HG02678 (cell line): Measurements from ENCODE around the gene PFDN5.

Experiments used
- ATAC-seq: cut with Tn5 transposase; IDR thresholded peaks from one replicate; pipeline ENCODE4 v1.9.1; 2021; ENCODE audit warnings: mild to moderate bottlenecking, moderate library complexity; ENCODE audit not compliant: unreplicated experiment

PFDN5 gene

GRCh38 chr12:53295070-53295890 is at the start of gene PFDN5:
Gene PFDN5 (plus strand): TSS chr12:53295542. CDS start chr12:53295568, 26 bp downstream.
- peak; percentile 87 for ATAC-seq

GRCh38 chr12:53251477-53252348 is 43.6 kb upstream of the PFDN5 start:
- peak; percentile 76 for ATAC-seq

GRCh38 chr12:53252349-53252916 is 42.9 kb upstream of the PFDN5 start:
- ATAC-seq, result no peak

GRCh38 chr12:53253298-53253697 is 42.0 kb upstream of the PFDN5 start:
- no peak for ATAC-seq

GRCh38 chr12:53254816-53255545 is 40.4 kb upstream of the PFDN5 start:
- no peak for ATAC-seq

GRCh38 chr12:53255996-53256395 is 39.3 kb upstream of the PFDN5 start:
- ATAC-seq, result no peak

GRCh38 chr12:53258541-53259539 is 36.5 kb upstream of the PFDN5 start:
- ATAC-seq, result no peak

- ATAC-seq, result no peak
Measured at GRCh38 chr12:53259891-53260290, 35.5 kb upstream of the PFDN5 start.

- no peak for ATAC-seq
Measured at GRCh38 chr12:53265783-53266182, 29.6 kb upstream of the PFDN5 start.

- ATAC-seq, result no peak
Measured at GRCh38 chr12:53267306-53267998, 27.9 kb upstream of the PFDN5 start.

GRCh38 chr12:53267999-53268629 is 27.2 kb upstream of the PFDN5 start, which contains the start of gene ESPL1:
Gene ESPL1 (plus strand): TSS chr12:53268299. CDS start chr12:53268767, 468 bp downstream.
- peak; percentile 83 for ATAC-seq

- no peak for ATAC-seq
Measured at GRCh38 chr12:53268630-53269562, 26.4 kb upstream of the PFDN5 start.

- no peak for ATAC-seq
Measured at GRCh38 chr12:53274445-53274844, 20.9 kb upstream of the PFDN5 start.

- ATAC-seq, result no peak
Measured at GRCh38 chr12:53276511-53276910, 18.8 kb upstream of the PFDN5 start.

GRCh38 chr12:53277981-53278380 is 17.4 kb upstream of the PFDN5 start:
- ATAC-seq, result no peak

- no peak for ATAC-seq
Measured at GRCh38 chr12:53279283-53279869, 16.0 kb upstream of the PFDN5 start.
